ENCODE data around the gene EGR1. TPM values are rescaled to one million over a fixed set of nuclear protein-coding genes. Genes with fewer than 3 reads are reported as not detected.

The EGR1 gene
- total RNA-seq, 2 experiments from 2014 or later: 0.13 to 1.1 TPM

GRCh38 chr5:138476918-138477317, 11.6 kb downstream of the EGR1 start:
- no peaks in the 10 kb centered on the region for H4K20me1 ChIP-seq (ENCODE audit: insufficient read depth, low read length)
- no peaks in the 10 kb centered on the region for H3K79me2 ChIP-seq (ENCODE audit: insufficient read depth, low read depth, low read length)
- ChIA-PET POLR2A (no interaction called here), CTCF (ENCODE audit: unreplicated experiment) (no interaction called here)
- H3K4me2 ChIP-seq (ENCODE audit: low read length): no peak overlapping the region
- BruUV-seq (replicated peaks): no TSS peak
- no peak overlapping the region for H3K27ac ChIP-seq (ENCODE audit: low read depth, low read length, poor library complexity, severe bottlenecking)
- no peaks in the 10 kb centered on the region for H3K9me3 ChIP-seq (ENCODE audit: low read length)
- H2AFZ ChIP-seq (ENCODE audit: low read length): no peak overlapping the region
- no peaks in the 10 kb centered on the region for H3K9me2 ChIP-seq (ENCODE audit: insufficient read depth, low read length)
- TF ChIP-seq EZH2phosphoT487 (IDR thresholded peaks at IDR 0.05; ENCODE audit: borderline replicate concordance, low read depth, low read length) (no peak), CTCF (conservative IDR thresholded peaks at IDR 0.05; ENCODE audit: low read length) (no peak)
- DNase-seq (ENCODE audit: low spot score): no peak
- intact Hi-C loops (cut with micrococcal nuclease; ENCODE audit: unreplicated experiment): no loop called here
- no peak overlapping the region for H3K4me3 ChIP-seq (ENCODE audit: low read depth, low read length, poor library complexity, severe bottlenecking)
- H3K36me3 ChIP-seq (ENCODE audit: insufficient read depth, low read length): no peaks in the 10 kb centered on the region
- H3K4me1 ChIP-seq (ENCODE audit: insufficient read depth, low read length, poor library complexity, severe bottlenecking): no peaks in the 10 kb centered on the region

GRCh38 chr5:138482638-138483037, 17.4 kb downstream of the EGR1 start:
- H4K20me1 ChIP-seq (ENCODE audit: insufficient read depth, low read length): no peaks in the 10 kb centered on the region
- CTCF ChIA-PET (ENCODE audit: unreplicated experiment): no interaction called here
- H3K9me2 ChIP-seq (ENCODE audit: insufficient read depth, low read length): no peaks in the 10 kb centered on the region
- no peak overlapping the region for H2AFZ ChIP-seq (ENCODE audit: low read length)
- H3K36me3 ChIP-seq (ENCODE audit: insufficient read depth, low read length): no peaks in the 10 kb centered on the region
- BruUV-seq (replicated peaks): no TSS peak
- no peak overlapping the region for H3K27ac ChIP-seq (ENCODE audit: low read depth, low read length, poor library complexity, severe bottlenecking)
- H3K4me2 ChIP-seq (ENCODE audit: low read length): no peak overlapping the region
- no peak overlapping the region for H3K4me3 ChIP-seq (ENCODE audit: low read depth, low read length, poor library complexity, severe bottlenecking)
- TF ChIP-seq CTCF (conservative IDR thresholded peaks at IDR 0.05; ENCODE audit: low read length): no peak
- no peak for TF ChIP-seq EZH2phosphoT487 (IDR thresholded peaks at IDR 0.05; ENCODE audit: borderline replicate concordance, low read depth, low read length)
- intact Hi-C loops (cut with micrococcal nuclease; ENCODE audit: unreplicated experiment): no loop called here
- H3K79me2 ChIP-seq (ENCODE audit: insufficient read depth, low read depth, low read length): no peaks in the 10 kb centered on the region
- no peak for DNase-seq (ENCODE audit: low spot score)
- no peaks in the 10 kb centered on the region for H3K9me3 ChIP-seq (ENCODE audit: low read length)
- no peaks in the 10 kb centered on the region for H3K4me1 ChIP-seq (ENCODE audit: insufficient read depth, low read length, poor library complexity, severe bottlenecking)
- POLR2A ChIA-PET: no interaction called here

DNA sequence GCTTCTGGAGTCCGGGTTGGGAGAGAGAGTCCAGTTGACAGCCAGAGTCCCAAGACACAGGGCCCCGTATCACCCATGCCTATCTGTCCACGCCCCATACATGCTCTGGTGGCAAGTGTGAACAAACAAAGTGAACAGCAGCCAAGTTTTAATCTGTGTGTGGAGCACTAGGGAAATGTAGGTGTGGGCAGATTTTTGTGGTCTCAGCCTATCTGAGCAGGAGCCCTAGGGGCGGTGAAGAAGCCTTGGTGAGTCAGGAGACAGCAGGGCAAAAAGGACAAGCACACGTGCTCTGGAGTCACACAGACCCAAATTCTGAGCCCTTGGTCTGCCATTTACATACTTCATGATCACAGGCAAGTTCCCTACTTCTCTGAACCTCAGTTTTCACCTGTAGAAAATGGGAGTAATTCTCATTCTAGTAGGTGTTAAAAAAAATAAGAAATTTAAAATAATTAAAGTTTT, 23.2 kb downstream of the EGR1 start:
- Histone ChIP-seq H3K9me3 (ENCODE audit: low read length) (no peaks in the 10 kb centered on the region), H3K36me3 (ENCODE audit: insufficient read depth, low read length) (no peaks in the 10 kb centered on the region), H2AFZ (ENCODE audit: low read length) (no peak overlapping the region), H4K20me1 (ENCODE audit: insufficient read depth, low read length) (no peaks in the 10 kb centered on the region), H3K4me2 (ENCODE audit: low read length) (no peak overlapping the region), H3K4me3 (ENCODE audit: low read depth, low read length, poor library complexity, severe bottlenecking) (no peak overlapping the region), H3K79me2 (ENCODE audit: insufficient read depth, low read depth, low read length) (no peaks in the 10 kb centered on the region), H3K4me1 (ENCODE audit: insufficient read depth, low read length, poor library complexity, severe bottlenecking) (peaks cover 22% of the 10 kb centered on the region), H3K27ac (ENCODE audit: low read depth, low read length, poor library complexity, severe bottlenecking) (no peak overlapping the region), H3K9me2 (ENCODE audit: insufficient read depth, low read length) (no peaks in the 10 kb centered on the region)
- no TSS peak for BruUV-seq (replicated peaks)
- no peak for DNase-seq (ENCODE audit: low spot score)
- ChIA-PET CTCF (ENCODE audit: unreplicated experiment) (no interaction called here), POLR2A (no interaction called here)
- no peak for TF ChIP-seq CTCF (conservative IDR thresholded peaks at IDR 0.05; ENCODE audit: low read length)
- no peak for TF ChIP-seq EZH2phosphoT487 (IDR thresholded peaks at IDR 0.05; ENCODE audit: borderline replicate concordance, low read depth, low read length)
- intact Hi-C loops (cut with micrococcal nuclease; ENCODE audit: unreplicated experiment): no loop called here

All from OCI-LY7 (cell line).